Measurements from ENCODE around the gene HSPB2.

The HSPB2 gene

DNA sequence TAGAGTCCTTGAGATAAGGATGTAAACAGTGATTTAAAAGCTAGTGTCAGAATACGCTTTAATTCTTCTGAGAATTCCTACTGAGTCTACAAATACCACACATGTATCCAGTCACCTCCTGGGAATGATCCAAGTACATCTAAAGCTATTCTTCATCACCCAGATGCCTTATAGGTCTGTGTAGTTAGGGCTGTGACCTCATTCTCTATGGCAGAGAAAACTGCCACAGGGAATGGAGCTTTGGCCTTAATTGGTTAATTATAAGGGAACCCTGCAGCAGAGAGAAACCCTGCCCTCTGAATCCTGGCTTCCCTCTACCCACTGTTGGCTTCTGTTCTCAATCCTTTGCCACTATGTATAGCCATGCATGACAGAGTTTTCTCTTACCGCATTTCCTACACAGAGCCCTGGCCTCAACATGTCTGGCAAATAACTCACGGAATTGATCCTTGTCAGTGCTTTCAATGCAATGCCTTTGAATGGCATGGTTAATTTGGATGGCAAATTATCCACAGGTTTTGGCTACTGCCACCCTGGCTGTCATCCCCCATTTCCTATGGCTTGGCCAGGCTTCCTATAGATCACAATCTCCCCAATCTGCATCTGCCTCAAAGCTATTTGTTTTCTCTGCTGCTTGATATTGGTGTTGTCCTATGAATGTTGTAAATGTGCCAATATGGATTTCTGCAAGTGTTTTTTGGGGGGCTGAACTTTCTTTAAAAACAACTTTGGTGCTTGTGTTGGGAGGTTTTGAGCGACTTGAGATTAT lies 27.5 kb downstream of the HSPB2 start:
- DNase-seq (ENCODE audit: low read depth), result no peak

DNA sequence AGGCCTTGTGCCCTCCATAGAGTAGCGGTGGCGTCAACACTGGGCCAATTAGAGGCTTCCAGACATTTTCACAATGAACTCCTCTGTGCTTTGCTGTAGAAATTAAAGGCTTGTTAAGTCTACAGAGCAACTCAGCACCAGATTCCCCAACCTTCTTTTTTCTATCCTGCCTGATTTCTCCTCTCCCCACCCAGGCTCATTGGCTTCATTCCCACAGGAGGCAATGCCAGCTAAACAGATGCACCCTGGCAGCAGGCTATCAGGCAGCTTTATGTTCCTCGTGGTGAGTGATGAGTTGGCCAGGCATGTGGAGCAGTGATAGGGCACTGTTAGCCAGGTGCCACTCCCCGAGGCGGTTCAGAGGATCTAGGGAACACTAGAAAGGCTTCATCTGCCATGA lies 29.4 kb downstream of the HSPB2 start:
- no peak for DNase-seq (ENCODE audit: low read depth)

- no peak for DNase-seq (ENCODE audit: low read depth)
Observed at GRCh38 chr11:111942829-111943228, 30.3 kb downstream of the HSPB2 start.

- no peak for DNase-seq (ENCODE audit: low read depth)
Observed at GRCh38 chr11:111944139-111944538, 31.6 kb downstream of the HSPB2 start.

GRCh38 chr11:111944651-111945051 lies 32.1 kb downstream of the HSPB2 start:
- DNase-seq (ENCODE audit: low read depth), result no peak

DNA sequence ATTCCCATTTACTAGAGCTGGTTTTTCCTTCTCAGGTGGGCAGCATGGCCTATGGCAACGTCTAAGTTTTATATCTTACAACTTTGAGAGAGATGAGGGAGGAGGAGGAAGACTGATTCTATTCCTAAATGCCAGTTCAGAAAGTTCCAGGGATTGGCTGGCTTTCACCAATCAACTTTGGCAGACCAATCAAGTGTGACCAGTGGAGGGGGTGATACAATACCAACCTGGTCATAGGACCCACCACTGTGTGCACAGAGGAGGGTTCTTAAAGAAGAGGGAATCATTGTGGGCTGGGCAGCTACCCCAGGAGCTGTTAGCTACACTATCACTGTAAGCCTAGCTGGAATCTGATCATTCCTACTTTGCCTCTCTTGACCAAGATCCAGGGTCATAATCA lies 32.7 kb downstream of the HSPB2 start:
- no peak for DNase-seq (ENCODE audit: low read depth)

DNA sequence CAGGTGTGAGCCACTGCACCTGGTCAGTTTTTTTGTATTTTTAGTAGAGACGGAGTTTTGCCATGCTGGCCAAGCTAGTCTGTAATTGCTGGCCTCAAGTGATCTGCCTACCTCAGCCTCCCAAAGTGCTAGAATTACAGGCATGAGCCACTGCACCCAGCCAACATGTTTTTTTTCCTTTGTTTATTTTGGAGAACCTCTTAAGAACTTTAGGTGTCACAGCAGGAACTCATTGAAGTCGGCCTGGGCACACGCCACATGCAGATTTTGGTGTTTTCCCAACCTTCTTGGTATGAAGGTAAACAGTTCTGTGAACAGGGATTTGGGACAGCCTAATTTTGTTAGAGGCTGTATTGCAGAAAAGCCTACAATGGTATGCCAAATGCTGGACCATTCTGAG lies 34.0 kb downstream of the HSPB2 start:
- no peak for DNase-seq (ENCODE audit: low read depth)

- no peak for DNase-seq (ENCODE audit: low read depth)
Observed at GRCh38 chr11:111947143-111947542, 34.6 kb downstream of the HSPB2 start.

- no peak for DNase-seq (ENCODE audit: low read depth)
Observed at GRCh38 chr11:111949519-111950426, 37.2 kb downstream of the HSPB2 start.

DNA sequence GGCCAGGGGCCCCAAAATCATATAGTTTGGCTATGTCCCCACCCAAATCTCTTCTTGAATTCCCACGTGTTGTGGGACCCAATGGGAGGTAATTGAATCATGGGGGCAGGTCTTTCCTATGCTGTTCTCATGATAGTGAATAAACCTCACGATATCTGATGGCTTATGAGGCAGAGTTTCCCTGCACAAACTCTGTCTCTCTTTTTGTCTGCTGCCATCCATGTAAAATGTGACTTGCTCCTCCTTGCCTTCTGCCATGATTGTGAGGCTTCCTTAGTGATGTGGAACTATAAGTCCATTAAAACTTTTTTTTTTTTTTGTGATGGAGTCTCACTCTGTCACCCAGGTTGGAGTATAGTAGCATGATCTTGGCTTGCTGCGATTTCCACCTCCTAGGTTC lies 39.0 kb downstream of the HSPB2 start:
- no peak for DNase-seq (ENCODE audit: low read depth)

DNA sequence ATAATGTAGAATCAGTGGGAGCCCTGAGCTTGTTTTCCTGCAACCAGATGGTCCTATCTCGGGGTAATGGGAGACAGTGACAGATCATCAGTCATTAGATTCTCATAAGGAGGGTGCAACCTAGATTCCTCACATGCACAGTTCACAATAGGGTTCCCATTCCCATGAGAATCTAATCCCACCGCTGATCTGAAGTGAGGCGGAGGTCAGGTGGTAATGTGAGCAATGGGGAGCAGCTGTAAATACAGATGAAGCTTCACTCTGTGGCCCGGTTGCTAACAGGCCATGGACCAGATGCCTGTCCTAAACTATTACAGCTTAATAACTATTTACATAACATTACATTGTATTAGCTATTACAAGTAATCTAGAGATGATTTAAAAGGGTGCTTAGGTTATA lies 41.6 kb downstream of the HSPB2 start:
- DNase-seq (ENCODE audit: low read depth), result no peak

- no peak for DNase-seq (ENCODE audit: low read depth)
Observed at GRCh38 chr11:111957663-111958444, 45.3 kb downstream of the HSPB2 start.

- DNase-seq (ENCODE audit: low read depth), result no peak
Observed at GRCh38 chr11:111960916-111961315, 48.4 kb downstream of the HSPB2 start.

DNA sequence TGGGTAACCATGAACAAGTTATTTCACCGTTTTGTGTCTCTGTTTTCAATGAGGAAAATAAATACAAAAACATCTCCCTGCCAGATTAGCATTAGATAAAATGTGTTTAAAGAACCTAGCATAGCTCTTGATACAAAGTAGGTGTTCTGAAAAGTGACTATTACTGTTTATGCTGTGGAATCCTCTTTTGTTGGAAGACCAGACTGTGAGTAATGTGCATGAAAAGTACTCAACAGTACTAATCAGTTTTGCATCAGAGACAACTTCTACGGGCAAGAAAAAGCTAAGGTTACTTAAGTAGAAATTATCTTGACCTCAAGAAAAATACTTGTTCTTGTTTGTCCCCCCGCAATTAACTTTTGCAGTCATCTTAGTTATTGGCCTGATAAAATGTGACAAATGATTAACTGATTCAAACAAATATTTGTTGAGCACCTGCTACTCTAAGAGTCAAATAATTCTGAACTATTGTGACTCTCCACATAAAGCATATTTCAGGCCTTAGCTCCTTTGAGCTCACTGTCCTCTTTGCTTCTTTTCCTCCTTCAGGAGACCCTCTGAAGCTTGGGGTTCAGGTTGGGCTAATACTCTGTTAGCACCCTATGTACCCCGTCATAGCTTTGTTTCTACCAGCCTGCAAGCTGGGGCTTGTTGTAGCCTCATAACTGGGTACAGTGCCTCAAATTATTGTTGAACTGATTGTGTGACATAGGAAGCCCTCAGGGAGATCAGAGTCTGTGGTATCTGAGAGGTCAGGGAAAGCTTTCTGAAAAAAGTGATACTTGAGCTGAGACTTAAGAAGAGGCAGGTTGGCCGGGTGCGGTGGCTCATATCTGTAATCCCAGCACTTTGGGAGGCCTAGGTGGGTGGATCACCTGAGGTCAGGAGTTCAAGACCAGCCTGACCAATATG lies 49.1 kb downstream of the HSPB2 start:
- no peak for DNase-seq (ENCODE audit: low read depth)

Data from stimulated activated CD8-positive, alpha-beta memory T cell treated with anti-CD3 and anti-CD28 coated beads, Interleukin-7, amount 100 ng/mL, for 24 hours (primary cell).